ENCODE results near the gene ZBTB34. TPM values are rescaled to one million over a fixed set of nuclear protein-coding genes. Genes with fewer than 3 reads are reported as not detected.

The ZBTB34 gene
- total RNA-seq, 1 experiment from 2014 or later, result 15.8 TPM

GRCh38 chr9:126915281-126915816 lies 54.9 kb downstream of the ZBTB34 start:
- Histone ChIP-seq H3K18ac (ENCODE audit: insufficient read length, low read depth, low read length) (no peak overlapping the region), H2BK120ac (ENCODE audit: low read depth, low read length, poor library complexity, severe bottlenecking) (no peak overlapping the region), H4K5ac (ENCODE audit: insufficient read length, low read depth, low read length) (no peak overlapping the region), H3K4me1 (ENCODE audit: insufficient read depth, low read length) (peaks cover 9% of the 10 kb centered on the region), H2BK12ac (ENCODE audit: insufficient read length, low read depth, low read length) (no peak overlapping the region), H3K56ac (ENCODE audit: insufficient read length, low read depth, low read length) (no peak overlapping the region), H4K8ac (replicated peaks; ENCODE audit: insufficient read length, low read depth, low read length) (no peak overlapping the region), H3K23ac (ENCODE audit: insufficient read length, low read depth, low read length) (no peak overlapping the region), H2AK5ac (ENCODE audit: insufficient read length, low read length) (no peak overlapping the region), H4K20me1 (ENCODE audit: control insufficient read depth, insufficient read depth, insufficient read length) (no peaks in the 10 kb centered on the region), H3K27ac (ENCODE audit: insufficient read length, low read depth, low read length) (no peak overlapping the region), H3K79me1 (ENCODE audit: insufficient read depth, low read depth, low read length, poor library complexity, severe bottlenecking) (no peaks in the 10 kb centered on the region), H3K14ac (ENCODE audit: insufficient read depth, low read length) (no peak overlapping the region; the same call in 1 of the 2 replicates), H3T11ph (ENCODE audit: low read length) (no peak overlapping the region), H3K4me2 (ENCODE audit: insufficient read depth, insufficient read length, low read length) (peak overlapping the region; percentile 75), H3K4ac (ENCODE audit: low read depth, low read length) (no peak overlapping the region), H3K9ac (ENCODE audit: extremely low read depth, insufficient read length, low read length) (no peak overlapping the region), H2BK20ac (ENCODE audit: low read depth, low read length, poor library complexity, severe bottlenecking) (no peak overlapping the region), H2BK5ac (ENCODE audit: insufficient read length, low read length) (no peak overlapping the region), H2AFZ (ENCODE audit: low read length) (no peak overlapping the region), H3K79me2 (ENCODE audit: insufficient read depth, low read length) (no peaks in the 10 kb centered on the region), H4K91ac (ENCODE audit: insufficient read length, low read depth, low read length) (no peak overlapping the region), H3K9me3 (ENCODE audit: control insufficient read depth, low read depth, low read length) (no peaks in the 10 kb centered on the region), H3K23me2 (ENCODE audit: insufficient read length, low read depth, low read length, poor library complexity, severe bottlenecking) (peaks cover 8% of the 10 kb centered on the region), H2BK15ac (ENCODE audit: low read depth, low read length) (no peak overlapping the region), H3K27me3 (ENCODE audit: insufficient read depth, low read length) (no peaks in the 10 kb centered on the region; the same call in 1 of the 2 replicates)
- no peaks in the 10 kb centered on the region; a peak in 1 of 7 replicates for H3K36me3 Mint-ChIP-seq (ENCODE audit: insufficient read depth in 1 of 3, low read depth in 3 of 3)
- H3K27me3 Mint-ChIP-seq (ENCODE audit: low read depth), result peaks cover 35% of the 10 kb centered on the region
- peaks cover 24 to 30% of the 10 kb centered on the region in 2 experiments for H3K4me1 Mint-ChIP-seq
- no peak overlapping the region for H3K27ac Mint-ChIP-seq
- no peak for TF ChIP-seq CTCF (conservative IDR thresholded peaks at IDR 0.05)
- no CpG with 5 or more reads among the region's 43 CpGs for WGBS (ENCODE audit: extremely low coverage, insufficient read length, low lambda C conversion rate)
- no peaks in the 10 kb centered on the region for H3K9me3 Mint-ChIP-seq
- peak overlapping the region; percentile 68 to 86 for H3K4me3 Mint-ChIP-seq
- peak; percentile 95 for DNase-seq
